ENCODE results near the gene TRMU. TPM values are rescaled to one million over a fixed set of nuclear protein-coding genes. Genes with fewer than 3 reads are reported as not detected.

Gene TRMU
- total RNA-seq, 1 donor from 2014 or later: 70.1 TPM

DNA sequence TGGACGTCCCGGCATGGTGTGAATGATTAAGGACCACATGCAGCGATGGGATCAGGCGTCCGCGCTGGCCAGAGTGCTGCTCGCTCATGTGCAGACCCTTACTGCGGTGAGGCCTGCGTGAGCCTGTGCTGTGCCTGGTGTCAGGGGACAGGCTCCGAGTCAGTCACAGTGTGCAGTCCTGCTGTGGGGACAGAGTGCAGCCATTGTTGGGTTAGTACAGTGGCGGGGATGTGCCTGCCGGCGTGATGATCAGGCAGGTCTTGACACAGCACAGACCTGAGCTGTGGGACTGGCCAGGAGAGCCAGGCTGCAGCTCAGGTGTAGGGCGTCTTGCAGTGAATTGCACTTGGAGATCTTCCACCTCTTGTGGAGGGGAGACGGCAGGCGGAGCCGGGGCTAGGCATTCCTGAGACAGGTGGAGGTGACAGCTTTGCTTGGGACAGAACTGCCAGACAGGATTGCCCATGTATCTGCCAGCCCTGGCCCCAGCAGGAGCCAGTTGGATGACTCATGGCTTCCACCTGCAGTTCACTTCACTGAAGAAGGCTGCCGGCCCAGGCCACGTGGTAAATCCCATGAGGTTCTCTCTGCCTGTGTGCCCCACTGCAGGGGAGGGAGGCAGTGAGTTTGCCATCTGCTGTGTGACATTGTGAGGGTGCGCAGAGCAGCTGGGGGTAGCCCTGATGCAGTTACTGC, 17.3 kb downstream of the TRMU start:
- DNase-seq (ENCODE audit: low spot score): no peak
- Histone ChIP-seq H3K27ac (no peak overlapping the region), H4K20me1 (ENCODE audit: low read depth) (peaks cover 14% of the 10 kb centered on the region), H3K79me2 (ENCODE audit: low read depth) (no peaks in the 10 kb centered on the region), H3K9ac (no peak overlapping the region), H3F3A (ENCODE audit: low read depth) (no peaks in the 10 kb centered on the region), H3K9me3 (ENCODE audit: low read depth) (no peaks in the 10 kb centered on the region), H2AFZ (replicated peaks) (no peak overlapping the region), H3K4me2 (no peak overlapping the region), H3K27me3 (no peaks in the 10 kb centered on the region), H3K4me1 (no peaks in the 10 kb centered on the region), H3K36me3 (no peaks in the 10 kb centered on the region), H3K4me3 (no peak overlapping the region)
- Mint-ChIP-seq H3K27me3 (ENCODE audit: insufficient read depth, low read depth) (no peaks in the 10 kb centered on the region), H3K4me3 (no peak overlapping the region), H3K9me3 (no peaks in the 10 kb centered on the region), H3K4me1 (peaks cover 9% of the 10 kb centered on the region), H3K36me3 (peaks cover 19% of the 10 kb centered on the region), H3K27ac (no peak overlapping the region)
- no peak for TF ChIP-seq EZH2phosphoT487 (IDR thresholded peaks at IDR 0.05)
- TF ChIP-seq EZH2 (IDR thresholded peaks at IDR 0.05): no peak
- TF ChIP-seq, protein P1, sequence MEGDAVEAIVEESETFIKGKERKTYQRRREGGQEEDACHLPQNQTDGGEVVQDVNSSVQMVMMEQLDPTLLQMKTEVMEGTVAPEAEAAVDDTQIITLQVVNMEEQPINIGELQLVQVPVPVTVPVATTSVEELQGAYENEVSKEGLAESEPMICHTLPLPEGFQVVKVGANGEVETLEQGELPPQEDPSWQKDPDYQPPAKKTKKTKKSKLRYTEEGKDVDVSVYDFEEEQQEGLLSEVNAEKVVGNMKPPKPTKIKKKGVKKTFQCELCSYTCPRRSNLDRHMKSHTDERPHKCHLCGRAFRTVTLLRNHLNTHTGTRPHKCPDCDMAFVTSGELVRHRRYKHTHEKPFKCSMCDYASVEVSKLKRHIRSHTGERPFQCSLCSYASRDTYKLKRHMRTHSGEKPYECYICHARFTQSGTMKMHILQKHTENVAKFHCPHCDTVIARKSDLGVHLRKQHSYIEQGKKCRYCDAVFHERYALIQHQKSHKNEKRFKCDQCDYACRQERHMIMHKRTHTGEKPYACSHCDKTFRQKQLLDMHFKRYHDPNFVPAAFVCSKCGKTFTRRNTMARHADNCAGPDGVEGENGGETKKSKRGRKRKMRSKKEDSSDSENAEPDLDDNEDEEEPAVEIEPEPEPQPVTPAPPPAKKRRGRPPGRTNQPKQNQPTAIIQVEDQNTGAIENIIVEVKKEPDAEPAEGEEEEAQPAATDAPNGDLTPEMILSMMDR (IDR thresholded peaks at IDR 0.05): no peak

DNA sequence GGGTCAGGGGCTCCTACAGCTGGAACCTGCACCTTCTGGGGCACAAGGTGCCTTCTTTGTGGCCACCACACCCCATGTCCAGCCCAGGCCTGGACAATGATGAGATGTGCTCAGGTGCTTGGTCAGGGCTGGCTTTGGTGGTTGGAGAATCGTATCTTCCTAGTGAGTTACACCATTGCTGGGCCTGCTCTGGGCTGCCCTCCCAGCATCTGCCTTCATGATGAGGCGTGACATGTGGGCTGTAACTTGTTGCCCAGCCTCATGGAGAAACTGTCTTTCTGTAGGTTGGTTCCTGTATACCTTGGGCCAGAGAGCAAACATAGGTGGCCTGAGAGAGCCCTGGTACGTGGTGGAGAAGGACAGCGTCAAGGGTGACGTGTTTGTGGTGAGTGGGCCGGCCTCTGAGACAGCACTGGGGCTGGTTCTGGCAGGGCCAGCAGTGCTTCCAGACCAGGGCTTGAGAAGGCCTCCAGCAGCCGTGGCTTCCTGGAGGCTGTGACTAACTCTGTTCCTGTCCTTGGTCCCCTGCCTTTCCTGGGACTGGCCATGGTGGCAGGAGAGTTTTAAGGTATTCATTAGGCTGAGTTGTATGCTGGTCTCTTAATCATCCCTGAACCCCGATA, 18.1 kb downstream of the TRMU start:
- no peaks in the 10 kb centered on the region for H3K4me1 ChIP-seq
- Mint-ChIP-seq H3K27ac (no peak overlapping the region), H3K4me1 (peaks cover 9% of the 10 kb centered on the region), H3K9me3 (no peaks in the 10 kb centered on the region), H3K27me3 (ENCODE audit: insufficient read depth, low read depth) (no peaks in the 10 kb centered on the region), H3K4me3 (no peak overlapping the region), H3K36me3 (peaks cover 17% of the 10 kb centered on the region)
- no peaks in the 10 kb centered on the region for H3K27me3 ChIP-seq
- no peak overlapping the region for H3K9ac ChIP-seq
- H3K36me3 ChIP-seq: no peaks in the 10 kb centered on the region
- no peak overlapping the region for H3K4me3 ChIP-seq
- H3K4me2 ChIP-seq: no peak overlapping the region
- H4K20me1 ChIP-seq (ENCODE audit: low read depth): peaks cover 14% of the 10 kb centered on the region
- H3F3A ChIP-seq (ENCODE audit: low read depth): no peaks in the 10 kb centered on the region
- no peak for DNase-seq (ENCODE audit: low spot score)
- no peaks in the 10 kb centered on the region for H3K79me2 ChIP-seq (ENCODE audit: low read depth)
- TF ChIP-seq EZH2phosphoT487 (IDR thresholded peaks at IDR 0.05): no peak
- TF ChIP-seq EZH2 (IDR thresholded peaks at IDR 0.05): no peak
- TF ChIP-seq, protein P1 (IDR thresholded peaks at IDR 0.05): no peak
- H3K9me3 ChIP-seq (ENCODE audit: low read depth): no peaks in the 10 kb centered on the region
- H2AFZ ChIP-seq (replicated peaks): no peak overlapping the region
- no peak overlapping the region for H3K27ac ChIP-seq

DNA sequence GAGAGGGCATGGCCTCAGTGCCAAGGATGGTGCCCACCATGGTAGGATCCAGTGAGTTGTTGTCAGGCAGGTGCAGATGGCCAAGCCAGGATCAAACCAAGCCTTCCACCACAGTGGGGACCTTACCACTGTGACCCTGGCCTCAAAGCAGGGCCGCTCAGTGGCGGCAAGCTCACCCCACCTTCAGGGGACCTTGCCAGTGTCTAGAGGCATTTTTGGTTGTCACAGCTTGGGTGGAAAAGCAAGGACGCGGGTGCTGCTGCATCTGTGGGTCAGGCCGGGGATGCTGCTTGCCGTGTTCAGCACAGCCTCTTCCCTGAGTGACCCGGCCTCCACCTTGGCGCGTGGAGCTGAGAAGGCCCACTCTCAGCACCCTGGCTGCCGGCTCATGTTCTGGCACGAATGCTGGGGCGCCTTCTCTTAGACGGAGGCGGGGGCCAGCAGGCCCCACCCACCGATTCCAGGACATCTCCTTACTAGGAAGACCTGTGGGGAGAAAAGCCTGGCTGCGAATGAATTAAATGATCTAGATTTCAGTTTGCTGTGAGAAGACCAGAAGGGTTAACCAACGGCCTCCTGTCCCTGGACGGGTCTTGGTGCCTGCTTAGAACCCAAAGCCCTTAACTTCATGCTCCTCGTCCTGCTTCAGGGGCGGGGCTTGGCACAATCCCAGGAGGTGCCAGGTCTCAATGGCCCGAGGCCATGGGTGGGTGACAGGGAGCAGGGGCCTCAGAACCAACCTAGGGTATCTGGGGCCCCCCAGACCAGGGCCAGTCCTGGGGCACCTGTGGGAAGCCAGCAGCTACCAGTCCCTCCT, 18.9 kb downstream of the TRMU start:
- Histone ChIP-seq H3K4me2 (no peak overlapping the region), H3K79me2 (ENCODE audit: low read depth) (no peaks in the 10 kb centered on the region), H3F3A (ENCODE audit: low read depth) (no peaks in the 10 kb centered on the region), H3K36me3 (no peaks in the 10 kb centered on the region), H3K4me1 (no peaks in the 10 kb centered on the region), H3K9me3 (ENCODE audit: low read depth) (no peaks in the 10 kb centered on the region), H3K27ac (no peak overlapping the region), H2AFZ (replicated peaks) (no peak overlapping the region), H3K27me3 (no peaks in the 10 kb centered on the region), H3K9ac (no peak overlapping the region), H3K4me3 (no peak overlapping the region), H4K20me1 (ENCODE audit: low read depth) (peaks cover 14% of the 10 kb centered on the region)
- no peaks in the 10 kb centered on the region for H3K27me3 Mint-ChIP-seq (ENCODE audit: insufficient read depth, low read depth)
- TF ChIP-seq EZH2 (IDR thresholded peaks at IDR 0.05) (no peak), EZH2phosphoT487 (IDR thresholded peaks at IDR 0.05) (no peak)
- TF ChIP-seq, protein P1 (IDR thresholded peaks at IDR 0.05): no peak
- DNase-seq (ENCODE audit: low spot score): no peak
- H3K27ac Mint-ChIP-seq: no peak overlapping the region
- H3K9me3 Mint-ChIP-seq: no peaks in the 10 kb centered on the region
- peaks cover 9% of the 10 kb centered on the region for H3K4me1 Mint-ChIP-seq
- H3K36me3 Mint-ChIP-seq: peaks cover 16% of the 10 kb centered on the region
- H3K4me3 Mint-ChIP-seq: no peak overlapping the region

Data from neural progenitor cell (in vitro differentiated cells).